Gastrocnemius medialis (tissue), 4 donors: ENCODE results near the gene DRC3. TPM values are rescaled to one million over a fixed set of nuclear protein-coding genes. Genes with fewer than 3 reads are reported as not detected.
"Not testable (repeated sequence)": the region's sequence is repeated elsewhere in the genome, so short reads cannot be mapped to it uniquely, and the experiment has no call there.

Source experiments
- ATAC-seq, 2 donors: fragments of 150-250 bp; one replicate each; pipeline ENCODE4 v1.9.1; 2016
- DNase-seq, 2 donors: peaks; one replicate each; pipeline ENCODE4 v3.0.0-alpha.2; 2019
- H3K27ac ChIP-seq, 4 donors: fragments of 200-600 bp; sonication (generic); 1 replicate in 1 of 4; 2 replicates in 3 of 4; pipeline ENCODE4 v1.5.1; 2016 to 2018; ENCODE audit warnings: mild to moderate bottlenecking in 2 of 4, moderate library complexity in 1 of 4
- H3K27me3 ChIP-seq, 3 donors: fragments of 200-600 bp; sonication (generic) in 2 of 3; 1 replicate in 1 of 3; 2 replicates in 2 of 3; pipeline versions ENCODE4 v1.5.1 to v1.6.0; 2016 to 2019; ENCODE audit warnings: mild to moderate bottlenecking in 1 of 3, moderate library complexity in 1 of 3
- H3K36me3 ChIP-seq, 2 donors: fragments of 200-600 bp; sonication (generic) in 1 of 2; one replicate each; pipeline ENCODE4 v1.5.1; 2017 to 2018
- H3K4me1 ChIP-seq, 2 donors: fragments of 200-600 bp; sonication (generic) in 1 of 2; one replicate each; pipeline ENCODE4 v1.5.1; 2016 to 2017; ENCODE audit warnings: mild to moderate bottlenecking in 2 of 2
- H3K4me3 ChIP-seq, 4 donors: fragments of 200-600 bp; sonication (generic) in 3 of 4; 1 replicate in 1 of 4; 2 replicates in 3 of 4; pipeline ENCODE4 v1.5.1; 2016 to 2019; ENCODE audit warnings: mild to moderate bottlenecking in 2 of 4
- H3K9me3 ChIP-seq, 3 donors: fragments of 200-600 bp; sonication (generic) in 2 of 3; 1 replicate in 1 of 3; 2 replicates in 2 of 3; pipeline ENCODE4 v1.5.1; 2016 to 2019
- POLR2A ChIP-seq, 2 donors: fragments of 450-650 bp; IDR thresholded peaks; one replicate each; pipeline ENCODE4 v1.6.1; 2017; ENCODE audit warnings: antibody characterized with exemption in 2 of 2, mild to moderate bottlenecking in 2 of 2, moderate library complexity in 2 of 2
- in situ Hi-C, 4 donors: fragments of 200-750 bp; cut with MboI; loops; one replicate each; pipeline versions ENCODE4 v1.15.0 to v1.8.0; 2017; ENCODE audit warnings: low sequenced_read_pairs in 4 of 4
- intact Hi-C: fragments of 100-400 bp; cut with DNase I; formaldehyde crosslinking; loops from one replicate; pipeline ENCODE4 v1.15.1; 2023; ENCODE audit warnings: low total_unique reads
- total RNA-seq, 4 donors: library from RNA; depleted of rRNA; stranded (reverse); fragments of >200 nt; gene quantifications; one replicate each; pipeline versions ENCODE4 v1.1.0 to v1.2.3, GENCODE V29; 2016
- TF ChIP-seq, protein P1 (sequence below), 5 experiments: fragments of 450-650 bp in 3 of 5; fragments of 200-600 bp in 2 of 5; sonication (generic) in 2 of 5; IDR thresholded peaks in 4 of 5; conservative IDR thresholded peaks in 1 of 5; 1 replicate in 4 of 5; 2 replicates in 1 of 5; pipeline ENCODE4 v1.5.1; 2016 to 2019; ENCODE audit warnings: antibody characterized with exemption in 5 of 5, mild to moderate bottlenecking in 3 of 5, moderate library complexity in 3 of 5

The DRC3 gene
- total RNA-seq, 4 donors from 2014 or later = 0.05 to 0.81 (median 0.28) TPM

DNA sequence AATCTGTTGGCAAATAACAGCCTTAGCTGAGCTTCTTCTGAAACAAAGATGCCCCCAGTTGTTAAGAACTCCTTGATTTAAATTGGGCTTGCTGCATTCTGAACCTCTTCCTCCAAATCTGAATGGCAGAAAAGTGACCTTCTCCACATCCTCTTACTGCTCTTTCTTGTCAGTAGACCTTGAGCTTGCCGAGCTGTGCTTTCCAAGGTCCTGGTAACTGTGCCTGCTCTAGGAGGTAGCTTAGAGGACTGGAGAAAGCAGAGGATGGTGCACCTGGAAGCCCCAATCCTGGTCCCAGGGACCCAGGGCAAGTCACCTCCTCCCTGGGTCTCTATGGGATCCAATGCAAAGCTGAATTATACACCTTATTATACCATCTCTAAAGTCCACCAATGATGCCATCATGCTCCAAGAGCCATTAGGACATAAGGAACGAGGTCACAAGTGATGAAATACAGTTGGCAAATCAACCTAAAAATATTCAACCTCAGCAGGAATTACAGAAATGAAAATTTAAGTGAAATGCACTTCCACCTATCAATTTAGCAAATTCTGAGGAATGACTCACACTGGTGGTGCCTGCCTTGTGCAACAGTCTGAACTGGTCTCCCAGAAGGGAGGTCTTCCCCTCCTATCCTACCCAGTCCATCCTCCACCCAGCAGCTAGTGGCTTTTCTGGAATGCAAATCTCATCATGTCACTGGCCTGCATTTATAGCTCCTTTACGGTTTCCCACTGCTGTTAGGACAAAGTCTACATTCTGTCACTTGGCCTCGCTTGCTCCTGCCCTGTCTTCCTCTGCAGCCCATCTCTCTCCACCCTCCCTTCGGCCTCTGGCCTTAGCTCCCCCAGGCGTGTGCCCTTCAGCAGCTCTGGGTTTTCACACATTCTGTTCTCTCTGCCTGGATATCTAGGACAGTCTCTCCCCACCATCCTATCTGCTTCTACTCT is 37.1 kb upstream of the DRC3 start:
- ATAC-seq = peak; percentile 40 to 65
- intact Hi-C loops = no loop called here
- in situ Hi-C loops = loop anchor here in 1 of 4 donors (25.0 kb wide), 1 partner anchor 102 kb away; the partner anchor contains the start of genes ATPAF2 and GID4
- no peaks in the 10 kb centered on the region for H3K27me3 ChIP-seq
- no peak overlapping the region for H3K27ac ChIP-seq
- DNase-seq = peak; percentile 22 to 41
- no peaks in the 10 kb centered on the region for H3K9me3 ChIP-seq
- TF ChIP-seq, protein P1, sequence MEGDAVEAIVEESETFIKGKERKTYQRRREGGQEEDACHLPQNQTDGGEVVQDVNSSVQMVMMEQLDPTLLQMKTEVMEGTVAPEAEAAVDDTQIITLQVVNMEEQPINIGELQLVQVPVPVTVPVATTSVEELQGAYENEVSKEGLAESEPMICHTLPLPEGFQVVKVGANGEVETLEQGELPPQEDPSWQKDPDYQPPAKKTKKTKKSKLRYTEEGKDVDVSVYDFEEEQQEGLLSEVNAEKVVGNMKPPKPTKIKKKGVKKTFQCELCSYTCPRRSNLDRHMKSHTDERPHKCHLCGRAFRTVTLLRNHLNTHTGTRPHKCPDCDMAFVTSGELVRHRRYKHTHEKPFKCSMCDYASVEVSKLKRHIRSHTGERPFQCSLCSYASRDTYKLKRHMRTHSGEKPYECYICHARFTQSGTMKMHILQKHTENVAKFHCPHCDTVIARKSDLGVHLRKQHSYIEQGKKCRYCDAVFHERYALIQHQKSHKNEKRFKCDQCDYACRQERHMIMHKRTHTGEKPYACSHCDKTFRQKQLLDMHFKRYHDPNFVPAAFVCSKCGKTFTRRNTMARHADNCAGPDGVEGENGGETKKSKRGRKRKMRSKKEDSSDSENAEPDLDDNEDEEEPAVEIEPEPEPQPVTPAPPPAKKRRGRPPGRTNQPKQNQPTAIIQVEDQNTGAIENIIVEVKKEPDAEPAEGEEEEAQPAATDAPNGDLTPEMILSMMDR (IDR thresholded peaks at IDR 0.05 in 4 of 5, conservative IDR thresholded peaks at IDR 0.05 in 1 of 5) = no peak
- no peak for TF ChIP-seq POLR2A (IDR thresholded peaks at IDR 0.05)
- no peak overlapping the region for H3K4me3 ChIP-seq
- H3K36me3 ChIP-seq = no peaks in the 10 kb centered on the region
- peaks cover 54 to 56% of the 10 kb centered on the region in 2 donors for H3K4me1 ChIP-seq

GRCh38 chr17:17937201-17937853 is 35.3 kb upstream of the DRC3 start:
- Histone ChIP-seq H3K27me3 (no peaks in the 10 kb centered on the region), H3K4me1 (peaks cover 61 to 64% of the 10 kb centered on the region in 2 donors), H3K9me3 (no peaks in the 10 kb centered on the region), H3K27ac (no peak overlapping the region), H3K4me3 (no peak overlapping the region), H3K36me3 (no peaks in the 10 kb centered on the region)
- in situ Hi-C loops (loop anchor here in 1 of 4 donors (25.0 kb wide), 1 partner anchor 100 kb away; the partner anchor contains the start of genes ATPAF2 and GID4), intact Hi-C loops (no loop called here)
- DNase-seq = no peak
- TF ChIP-seq, protein P1 (IDR thresholded peaks at IDR 0.05 in 4 of 5, conservative IDR thresholded peaks at IDR 0.05 in 1 of 5) = no peak
- no peak for TF ChIP-seq POLR2A (IDR thresholded peaks at IDR 0.05)
- ATAC-seq = no peak

DNA sequence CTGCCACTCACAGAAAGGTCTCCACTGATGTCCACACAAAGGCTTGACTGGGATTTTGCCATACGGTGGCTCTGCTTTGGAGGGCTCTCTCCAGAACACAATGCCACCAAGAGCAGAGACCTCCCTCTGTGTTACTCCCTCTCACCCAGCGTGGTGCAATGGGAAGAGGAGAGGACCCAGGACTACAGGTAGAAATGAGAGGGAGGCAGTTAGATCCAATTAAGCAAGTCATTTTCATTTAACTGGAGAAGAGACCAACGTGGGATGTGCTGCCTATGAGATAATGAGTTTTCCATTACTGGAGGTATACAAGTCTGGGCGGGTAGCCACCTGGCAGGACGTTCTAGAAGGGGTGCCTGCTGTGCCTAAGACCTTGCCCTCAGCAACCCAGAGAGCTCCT is 34.7 kb upstream of the DRC3 start:
- no peaks in the 10 kb centered on the region for H3K36me3 ChIP-seq
- ATAC-seq (no peak), DNase-seq (no peak)
- H3K4me3 ChIP-seq = no peak overlapping the region
- no peaks in the 10 kb centered on the region for H3K27me3 ChIP-seq
- in situ Hi-C loops (loop anchor here in 1 of 4 donors (25.0 kb wide), 1 partner anchor 99 kb away; the partner anchor contains the start of genes ATPAF2 and GID4), intact Hi-C loops (no loop called here)
- TF ChIP-seq POLR2A (IDR thresholded peaks at IDR 0.05) = no peak
- TF ChIP-seq, protein P1 (IDR thresholded peaks at IDR 0.05 in 4 of 5, conservative IDR thresholded peaks at IDR 0.05 in 1 of 5) = no peak
- H3K27ac ChIP-seq = no peak overlapping the region
- H3K4me1 ChIP-seq = peaks cover 67 to 70% of the 10 kb centered on the region in 2 donors
- H3K9me3 ChIP-seq = no peaks in the 10 kb centered on the region

DNA sequence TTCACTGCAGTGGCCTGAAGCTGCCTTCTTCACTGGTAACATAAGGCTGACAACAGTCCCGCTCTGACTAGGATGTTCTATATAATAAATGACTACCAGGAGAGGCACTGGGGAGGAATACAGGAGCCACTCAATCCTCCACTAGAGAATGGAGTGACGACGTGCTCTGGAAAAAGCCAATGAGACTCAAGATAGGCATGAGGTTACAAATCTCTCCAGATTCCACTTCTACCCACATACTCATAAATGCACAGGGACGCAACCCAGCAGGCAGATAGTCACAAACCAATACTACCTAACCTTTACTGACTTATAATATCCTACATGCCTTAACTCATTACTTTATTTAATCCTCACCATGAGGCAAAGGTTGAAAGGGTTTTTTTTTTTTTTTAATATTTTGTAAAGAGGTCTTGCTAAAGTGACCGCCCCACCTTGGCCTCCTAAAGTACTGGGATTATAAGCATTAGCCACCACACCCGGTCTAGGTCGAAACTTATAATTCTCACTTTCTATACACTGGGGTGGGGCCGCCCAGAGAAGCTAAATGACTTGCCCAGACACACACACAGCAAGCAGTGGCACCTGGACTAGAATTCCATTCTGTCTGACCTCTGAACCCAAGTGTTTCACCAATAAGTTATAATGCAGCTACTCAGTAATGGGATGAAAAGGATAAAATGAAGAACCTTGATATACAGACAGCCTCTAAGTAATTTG is 34.1 kb upstream of the DRC3 start:
- Histone ChIP-seq H3K4me1 (peaks cover 73 to 76% of the 10 kb centered on the region in 2 donors), H3K36me3 (no peaks in the 10 kb centered on the region), H3K9me3 (no peaks in the 10 kb centered on the region), H3K4me3 (no peak overlapping the region), H3K27me3 (no peaks in the 10 kb centered on the region), H3K27ac (no peak overlapping the region)
- ATAC-seq (peak in 1 of 2 donors; percentile 23), DNase-seq (no peak)
- intact Hi-C loops = no loop called here
- in situ Hi-C loops = loop anchor here in 1 of 4 donors (25.0 kb wide), 1 partner anchor 99 kb away; the partner anchor contains the start of genes ATPAF2 and GID4
- TF ChIP-seq, protein P1 (IDR thresholded peaks at IDR 0.05 in 4 of 5, conservative IDR thresholded peaks at IDR 0.05 in 1 of 5) = no peak
- TF ChIP-seq POLR2A (IDR thresholded peaks at IDR 0.05) = no peak

DNA sequence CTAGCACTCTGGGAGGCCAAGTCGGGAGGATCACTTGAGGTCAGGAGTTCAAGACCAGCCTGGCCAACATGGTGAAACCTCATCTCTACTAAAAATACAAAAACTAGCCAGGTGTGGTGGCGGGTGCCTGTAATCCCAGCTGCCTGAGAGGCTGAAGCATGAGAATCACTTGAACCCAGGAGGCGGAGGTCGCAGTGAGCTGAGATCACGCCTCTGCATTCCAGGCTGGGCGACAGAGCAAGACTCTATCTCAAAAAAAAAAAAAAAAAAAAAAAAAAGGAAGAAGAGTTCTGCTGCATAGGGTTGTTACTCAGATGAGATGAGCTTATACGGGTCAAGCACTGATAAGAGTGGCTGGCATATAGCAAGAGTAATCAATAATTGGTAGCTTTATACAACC is 32.7 kb upstream of the DRC3 start:
- ATAC-seq, H3K27ac ChIP-seq, intact Hi-C loops, DNase-seq, H3K27me3 ChIP-seq, H3K36me3 ChIP-seq, H3K4me3 ChIP-seq, H3K9me3 ChIP-seq: not testable (repeated sequence)
- in situ Hi-C loops = loop anchor here in 1 of 4 donors (25.0 kb wide), 1 partner anchor 97 kb away; the partner anchor contains the start of genes ATPAF2 and GID4
- peaks cover 79 to 84% of the 10 kb centered on the region in 2 donors for H3K4me1 ChIP-seq
